ENCODE results near the gene HIVEP2. TPM values are rescaled to one million over a fixed set of nuclear protein-coding genes. Genes with fewer than 3 reads are reported as not detected.

HIVEP2 gene
- total and polyA plus RNA-seq, 4 donors: 3.0 to 23.8 (median 11.2) TPM

- Histone ChIP-seq H3K4me1 (ENCODE audit: control insufficient read depth in 5 of 5, insufficient read depth in 5 of 5, low read length in 5 of 5) (peaks cover 0 to 18% (median 0%) of the 10 kb centered on the region in 5 donors), H3K9me3 (ENCODE audit: control insufficient read depth in 4 of 4, insufficient read depth in 3 of 4, low read length in 3 of 4) (no peaks in the 10 kb centered on the region), H3K27ac (ENCODE audit: low read depth in 1 of 2, low read length in 1 of 2) (no peak overlapping the region), H3K4me3 (no peak overlapping the region), H3K9ac (ENCODE audit: insufficient read depth in 1 of 2, low read length in 2 of 2) (no peak overlapping the region), H3K36me3 (ENCODE audit: control insufficient read depth in 4 of 4, insufficient read depth in 4 of 4, low read length in 4 of 4) (no peaks in the 10 kb centered on the region), H3K27me3 (ENCODE audit: control insufficient read depth in 3 of 3, insufficient read depth in 3 of 3, low read length in 2 of 3) (no peaks in the 10 kb centered on the region)
- WGBS, 2 donors: 97 to 98% methylated on average over 2 of the region's 2 CpGs
- ATAC-seq (ENCODE audit: insufficient read depth, low FRiP score): no peak
- no peak for TF ChIP-seq CTCF (IDR thresholded peaks at IDR 0.05; ENCODE audit: control extremely low read depth, extremely low read depth)
- DNase-seq: no peak
Observed at GRCh38 chr6:142803495-142804058, 141.4 kb downstream of the HIVEP2 start.

- no peak for DNase-seq
- no peak for ATAC-seq (ENCODE audit: insufficient read depth, low FRiP score)
- Histone ChIP-seq H3K27me3 (ENCODE audit: control insufficient read depth in 3 of 3, insufficient read depth in 3 of 3, low read length in 2 of 3) (no peaks in the 10 kb centered on the region), H3K9ac (ENCODE audit: insufficient read depth in 1 of 2, low read length in 2 of 2) (no peak overlapping the region), H3K9me3 (ENCODE audit: control insufficient read depth in 4 of 4, insufficient read depth in 3 of 4, low read length in 3 of 4) (no peaks in the 10 kb centered on the region), H3K4me3 (no peak overlapping the region), H3K27ac (ENCODE audit: low read depth in 1 of 2, low read length in 1 of 2) (no peak overlapping the region), H3K36me3 (ENCODE audit: control insufficient read depth in 4 of 4, insufficient read depth in 4 of 4, low read length in 4 of 4) (no peaks in the 10 kb centered on the region), H3K4me1 (ENCODE audit: control insufficient read depth in 5 of 5, insufficient read depth in 5 of 5, low read length in 5 of 5) (peaks cover 0 to 23% (median 0%) of the 10 kb centered on the region in 5 donors)
- TF ChIP-seq CTCF (IDR thresholded peaks at IDR 0.05; ENCODE audit: control extremely low read depth, extremely low read depth): no peak
Observed at GRCh38 chr6:142803032-142803431, 141.9 kb downstream of the HIVEP2 start.

GRCh38 chr6:142802124-142802523 lies 142.9 kb downstream of the HIVEP2 start:
- no peaks in the 10 kb centered on the region for H3K9me3 ChIP-seq (ENCODE audit: control insufficient read depth in 4 of 4, insufficient read depth in 3 of 4, low read length in 3 of 4)
- DNase-seq (no peak), ATAC-seq (ENCODE audit: insufficient read depth, low FRiP score) (peak; percentile 82)
- H3K27me3 ChIP-seq (ENCODE audit: control insufficient read depth in 3 of 3, insufficient read depth in 3 of 3, low read length in 2 of 3): no peaks in the 10 kb centered on the region
- no peak overlapping the region for H3K4me3 ChIP-seq
- no peak for TF ChIP-seq CTCF (IDR thresholded peaks at IDR 0.05; ENCODE audit: control extremely low read depth, extremely low read depth)
- no peak overlapping the region for H3K9ac ChIP-seq (ENCODE audit: insufficient read depth in 1 of 2, low read length in 2 of 2)
- H3K36me3 ChIP-seq (ENCODE audit: control insufficient read depth in 4 of 4, insufficient read depth in 4 of 4, low read length in 4 of 4): no peaks in the 10 kb centered on the region
- WGBS, 2 donors: 73 to 83% methylated on average over 1 of the region's 1 CpG
- peak overlapping the region in 1 of 2 donors; percentile 69 for H3K27ac ChIP-seq (ENCODE audit: low read depth in 1 of 2, low read length in 1 of 2)
- H3K4me1 ChIP-seq (ENCODE audit: control insufficient read depth in 5 of 5, insufficient read depth in 5 of 5, low read length in 5 of 5): peaks cover 0 to 25% (median 0%) of the 10 kb centered on the region in 5 donors

GRCh38 chr6:142800240-142800639 lies 144.7 kb downstream of the HIVEP2 start:
- no peak overlapping the region for H3K4me3 ChIP-seq
- ATAC-seq (ENCODE audit: insufficient read depth, low FRiP score) (no peak), DNase-seq (no peak)
- no peak overlapping the region for H3K27ac ChIP-seq (ENCODE audit: low read depth in 1 of 2, low read length in 1 of 2)
- no peak for TF ChIP-seq CTCF (IDR thresholded peaks at IDR 0.05; ENCODE audit: control extremely low read depth, extremely low read depth)
- H3K27me3 ChIP-seq (ENCODE audit: control insufficient read depth in 3 of 3, insufficient read depth in 3 of 3, low read length in 2 of 3): no peaks in the 10 kb centered on the region
- no peaks in the 10 kb centered on the region for H3K9me3 ChIP-seq (ENCODE audit: control insufficient read depth in 4 of 4, insufficient read depth in 3 of 4, low read length in 3 of 4)
- no peak overlapping the region for H3K9ac ChIP-seq (ENCODE audit: insufficient read depth in 1 of 2, low read length in 2 of 2)
- no peaks in the 10 kb centered on the region for H3K36me3 ChIP-seq (ENCODE audit: control insufficient read depth in 4 of 4, insufficient read depth in 4 of 4, low read length in 4 of 4)
- H3K4me1 ChIP-seq (ENCODE audit: control insufficient read depth in 5 of 5, insufficient read depth in 5 of 5, low read length in 5 of 5): peaks cover 0 to 29% (median 0%) of the 10 kb centered on the region in 5 donors

Measured in lung (tissue), 12 donors.